GOT3 (cell line): ENCODE results near the gene S100A9.
A peak's percentile ranks its signal among the peaks of the same experiment; 100 is the strongest.
"Not testable (repeated sequence)": the region's sequence is repeated elsewhere in the genome, so short reads cannot be mapped to it uniquely, and the experiment has no call there.

Experiments used
- DNase-seq: peaks from one replicate; lab custom pipeline; 2025; ENCODE audit warnings: mixed read lengths; lab: John Stamatoyannopoulos, UW

Gene S100A9

DNA sequence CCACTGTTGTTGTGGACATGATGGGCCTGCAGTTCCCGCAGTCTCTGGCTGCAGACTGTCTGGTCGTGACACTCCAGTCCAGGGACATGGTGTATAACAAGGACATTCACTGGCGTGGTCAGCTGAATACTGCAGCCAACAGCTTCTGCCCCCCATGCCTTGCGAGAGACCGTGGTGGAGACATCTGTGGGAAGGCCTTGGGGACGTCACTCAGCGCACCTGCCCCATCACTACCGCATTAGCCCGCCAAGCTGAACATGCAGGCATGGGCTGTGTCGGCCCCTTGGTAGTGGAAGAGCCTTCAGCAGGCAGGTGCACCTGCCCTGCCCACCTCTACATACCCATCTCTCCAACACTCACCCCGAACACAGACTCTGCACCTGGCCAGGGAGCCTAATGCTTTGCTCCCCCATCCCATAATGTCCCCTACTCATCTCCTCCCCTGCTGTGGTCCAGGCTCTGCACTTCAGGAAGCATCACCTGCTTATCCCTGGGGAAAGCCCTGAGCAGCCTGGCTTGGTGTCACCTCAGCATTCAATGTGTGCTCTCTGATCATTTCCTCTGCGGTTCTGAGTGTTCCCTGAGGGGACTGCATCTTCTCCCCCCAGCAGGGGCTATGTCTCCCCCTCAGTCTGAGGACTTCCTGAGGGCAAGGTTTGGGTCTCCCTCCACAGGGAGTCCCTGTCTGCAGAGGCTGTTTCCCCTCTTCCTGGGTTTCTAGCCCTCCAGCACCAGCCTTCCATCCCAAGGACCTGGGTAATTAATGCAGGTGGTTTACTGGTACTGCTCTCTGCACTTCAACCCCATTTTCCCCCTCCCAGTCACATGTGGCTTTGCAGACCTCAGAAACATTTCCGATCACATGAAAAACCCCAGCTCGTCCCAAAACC, 12.2 kb upstream of the S100A9 start:
- DNase-seq, result no peak

DNA sequence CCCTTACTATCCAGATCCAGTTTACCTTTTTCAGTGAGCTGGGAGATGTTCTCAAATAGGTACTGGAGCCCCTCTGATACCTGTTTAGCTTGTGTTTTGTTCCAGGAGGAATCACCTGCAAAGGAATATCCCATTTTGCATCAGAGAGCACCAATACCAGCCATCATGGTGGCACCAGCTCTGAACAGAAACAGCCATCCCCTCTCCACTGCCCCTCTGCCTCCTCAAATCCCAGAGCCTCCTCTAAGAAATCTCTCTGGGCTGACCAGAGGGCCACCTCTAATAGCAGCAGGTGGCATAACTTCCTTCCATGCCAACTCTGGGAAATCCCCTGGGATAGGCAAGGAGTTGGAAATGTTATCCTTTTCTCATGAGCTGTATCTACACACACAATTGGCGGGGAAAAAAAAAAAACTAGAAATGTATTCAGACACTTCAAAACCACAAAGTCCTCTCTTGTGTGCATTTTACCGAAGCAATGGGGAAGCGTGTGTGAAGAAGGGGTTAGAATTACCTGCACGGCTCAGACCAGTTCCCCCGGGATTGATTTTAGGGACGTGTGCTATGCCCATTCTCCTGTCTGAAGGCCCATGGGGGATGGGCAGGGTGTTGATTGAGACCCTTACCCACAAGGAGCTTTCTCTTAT, 11.5 kb upstream of the S100A9 start:
- DNase-seq, result no peak

DNA sequence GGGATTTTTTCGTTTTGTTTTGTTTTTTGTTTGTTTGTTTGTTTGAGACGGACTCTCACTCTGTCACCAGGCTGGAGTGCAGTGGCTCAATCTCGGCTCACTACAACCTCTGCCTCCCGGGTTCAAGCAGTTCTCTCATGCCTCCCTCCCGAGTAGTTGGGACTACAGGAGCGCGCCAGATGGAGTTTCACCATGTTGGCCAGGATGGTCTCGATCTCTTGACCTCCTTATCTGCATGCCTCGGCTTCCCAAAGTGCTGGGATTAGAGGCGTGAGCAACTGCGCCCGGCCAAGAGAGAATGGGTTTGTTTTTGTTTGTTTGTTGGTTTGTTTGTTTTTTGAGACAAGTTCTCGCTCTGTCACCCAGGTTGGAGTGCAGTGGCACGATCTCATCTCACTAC, 10.6 kb upstream of the S100A9 start:
- DNase-seq, result not testable (repeated sequence)

DNA sequence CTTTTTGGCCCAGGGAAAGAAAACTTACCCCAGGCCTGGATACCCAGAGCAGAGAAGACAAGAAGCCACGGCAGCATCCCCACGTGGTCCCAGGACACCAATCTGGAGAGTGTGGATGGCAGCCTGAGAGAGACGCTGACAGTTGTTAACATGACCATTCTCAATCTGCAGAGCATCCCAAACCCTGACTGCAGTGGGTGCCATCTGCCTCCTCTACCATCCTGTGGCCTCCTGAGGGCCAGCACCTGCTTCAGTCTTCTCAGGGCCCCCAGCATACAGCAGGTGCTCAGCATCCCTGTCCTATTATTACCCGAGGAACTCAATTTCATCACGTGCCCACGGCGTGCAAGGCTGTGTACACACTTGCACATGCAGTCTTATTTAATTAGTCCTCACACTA, 9.8 kb upstream of the S100A9 start:
- no peak for DNase-seq

GRCh38 chr1:153348511-153349362, 8.9 kb upstream of the S100A9 start, which contains the start of gene PGLYRP4:
TSS of gene PGLYRP4 (minus strand) at chr1:153348841. CDS start at chr1:153347932, 909 bp downstream.
- no peak for DNase-seq

GRCh38 chr1:153349363-153350320, 8.0 kb upstream of the S100A9 start:
- no peak for DNase-seq

- DNase-seq, result no peak
Measured at GRCh38 chr1:153350321-153350957, 7.2 kb upstream of the S100A9 start.

- peak; percentile 13 for DNase-seq
Measured at GRCh38 chr1:153352523-153352922, 5.1 kb upstream of the S100A9 start.

GRCh38 chr1:153353226-153353947, 4.3 kb upstream of the S100A9 start:
- DNase-seq, result no peak

- DNase-seq, result no peak
Measured at GRCh38 chr1:153354515-153355193, 3.0 kb upstream of the S100A9 start.

DNA sequence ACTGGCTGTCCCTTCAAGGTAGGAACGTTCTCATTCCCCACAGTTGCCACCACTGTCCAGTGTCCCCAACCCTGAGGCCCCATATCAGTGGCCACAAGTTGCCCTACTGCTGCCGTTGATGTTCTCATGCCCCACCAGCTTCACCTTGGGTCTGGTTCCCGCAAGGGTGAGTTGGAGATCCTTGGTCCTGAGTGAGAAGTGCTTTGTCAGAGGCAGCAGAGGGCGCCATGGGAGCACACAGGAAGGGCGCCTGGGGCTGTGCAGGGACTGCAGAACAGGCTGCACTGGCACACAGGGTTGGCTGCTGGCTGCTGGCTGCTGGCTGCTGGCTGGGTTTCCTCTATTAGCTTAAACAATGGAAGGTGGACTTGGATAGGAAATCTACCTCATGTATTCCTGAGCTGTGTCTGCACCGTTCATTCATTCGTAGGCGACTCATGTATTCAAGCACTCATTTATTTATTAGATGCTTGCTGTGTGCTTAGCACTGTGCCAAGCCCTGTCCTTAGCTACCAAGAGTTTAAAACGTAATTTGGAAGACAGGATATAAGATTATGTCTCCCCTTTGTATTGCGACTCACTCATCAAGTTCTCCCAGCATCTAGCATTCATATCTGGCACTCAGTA, 2.1 kb upstream of the S100A9 start:
- peak; percentile 23 for DNase-seq

DNA sequence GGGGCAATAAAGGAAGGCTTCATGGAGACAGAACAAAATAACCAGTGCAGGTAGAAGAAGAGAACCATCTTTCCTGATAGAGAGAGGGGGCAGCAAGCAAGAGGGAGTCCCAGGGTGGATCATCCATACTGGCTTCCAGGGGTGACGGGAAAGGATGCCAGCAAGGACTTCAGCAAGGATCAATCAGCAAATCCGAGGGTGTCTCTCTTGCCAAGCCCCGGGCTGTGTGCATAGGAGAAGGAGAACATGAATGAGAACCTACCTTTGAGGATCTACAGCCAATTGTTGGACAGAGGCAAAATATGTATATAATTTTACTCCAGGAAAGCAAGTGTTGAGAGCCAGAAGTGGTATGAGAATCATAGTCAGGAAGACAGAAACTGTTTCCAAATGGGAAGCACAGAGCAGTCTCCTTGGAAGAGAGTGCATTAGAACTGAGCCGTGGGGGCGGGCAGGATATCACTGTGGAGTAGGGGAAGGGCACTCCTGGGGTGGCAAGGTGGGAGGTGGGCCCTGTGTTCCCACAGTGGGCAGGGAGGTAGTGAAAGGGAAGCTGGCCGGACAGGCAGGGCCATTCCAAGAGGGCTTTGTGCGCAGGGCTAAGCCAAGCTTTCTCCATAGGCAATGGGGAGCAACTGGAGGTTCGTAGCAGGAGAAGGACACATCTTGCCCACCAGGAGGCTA, 1.1 kb upstream of the S100A9 start:
- no peak for DNase-seq

DNA sequence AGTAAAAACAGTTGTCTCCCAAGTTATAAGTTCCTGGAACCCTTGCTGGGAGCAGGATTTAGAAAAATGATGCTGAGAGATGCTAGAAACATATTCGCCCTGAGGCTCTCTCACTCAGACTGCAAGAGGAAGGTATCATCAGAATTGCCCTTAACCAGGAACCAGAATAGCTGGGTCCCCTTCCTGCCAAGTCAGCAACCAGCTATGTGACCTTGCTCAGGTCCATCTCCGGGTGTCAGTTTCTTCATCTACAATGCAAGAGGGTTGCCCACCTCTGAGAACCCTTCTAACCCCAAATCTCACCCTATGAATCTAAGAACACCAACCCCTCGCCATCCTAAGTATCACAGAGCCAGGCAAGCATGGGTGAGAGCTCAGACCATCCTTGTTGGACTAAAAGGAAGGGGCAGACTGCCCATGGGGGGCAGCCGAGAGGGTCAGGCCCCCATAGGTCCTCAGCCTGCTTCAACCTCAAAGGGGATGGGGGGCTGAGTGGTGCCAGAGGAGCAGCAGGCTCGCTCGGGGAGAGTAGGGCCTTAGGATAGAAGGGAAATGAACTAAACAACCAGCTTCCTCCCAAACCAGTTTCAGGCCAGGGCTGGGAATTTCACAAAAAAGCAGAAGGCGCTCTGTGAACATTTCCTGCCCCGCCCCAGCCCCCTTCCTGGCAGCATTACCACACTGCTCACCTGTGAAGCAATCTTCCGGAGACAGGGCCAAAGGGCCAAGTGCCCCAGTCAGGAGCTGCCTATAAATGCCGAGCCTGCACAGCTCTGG, 390 bp upstream of the S100A9 start:
- no peak for DNase-seq

DNA sequence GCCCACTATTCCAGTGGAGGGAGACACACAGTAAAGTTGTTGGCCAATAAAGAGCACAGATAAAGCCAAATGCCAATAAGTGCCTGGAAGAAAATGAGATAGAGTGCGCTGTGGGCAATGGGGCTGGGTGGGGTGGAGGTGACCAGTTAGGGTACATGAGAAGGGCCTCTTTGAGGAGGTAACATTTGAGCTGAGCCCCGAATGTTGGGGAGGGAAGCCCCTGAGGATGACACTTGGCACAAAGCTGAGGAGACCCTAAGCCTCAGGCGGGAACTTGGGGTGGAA, 979 bp downstream of the S100A9 start:
- no peak for DNase-seq

DNA sequence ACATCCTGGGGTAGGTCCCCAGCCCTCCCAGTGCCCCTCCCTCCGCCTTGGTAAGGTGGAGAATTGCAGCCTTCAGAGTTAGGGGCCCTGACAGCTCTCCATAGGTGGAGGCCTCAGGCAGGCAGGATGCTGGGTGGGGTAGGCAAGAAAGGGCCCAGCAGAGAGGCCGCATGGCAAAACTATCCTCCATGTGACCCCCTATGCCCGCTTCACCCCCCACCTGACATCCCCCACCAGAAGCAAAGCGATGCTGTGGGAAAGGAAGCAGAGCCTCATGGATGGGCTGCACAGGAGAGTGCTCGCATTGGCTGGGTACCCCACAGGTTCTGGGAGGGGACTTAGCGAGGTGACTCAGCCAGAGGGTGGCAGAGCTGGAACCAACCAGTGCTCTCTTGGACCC, 1.6 kb downstream of the S100A9 start:
- DNase-seq, result no peak

DNA sequence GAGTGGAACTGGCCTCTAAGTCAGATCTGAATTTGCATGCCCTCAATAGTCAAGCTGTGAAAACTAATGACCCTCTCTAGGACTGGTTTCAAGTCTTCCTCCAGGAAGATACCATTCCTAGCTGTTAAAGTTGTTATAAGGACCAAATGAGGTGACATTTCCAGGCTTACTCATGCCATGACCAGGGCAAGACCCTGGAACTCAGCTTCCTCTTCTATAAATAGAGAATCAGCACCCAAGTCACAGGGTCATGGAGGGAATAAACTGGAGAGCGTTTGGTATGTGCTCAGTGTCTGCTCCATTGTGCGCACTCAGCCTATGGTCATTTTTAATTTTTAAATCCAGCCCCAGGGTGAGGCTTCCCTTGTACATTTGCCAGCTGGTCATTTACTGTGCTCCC, 2.5 kb downstream of the S100A9 start:
- DNase-seq, result no peak

DNA sequence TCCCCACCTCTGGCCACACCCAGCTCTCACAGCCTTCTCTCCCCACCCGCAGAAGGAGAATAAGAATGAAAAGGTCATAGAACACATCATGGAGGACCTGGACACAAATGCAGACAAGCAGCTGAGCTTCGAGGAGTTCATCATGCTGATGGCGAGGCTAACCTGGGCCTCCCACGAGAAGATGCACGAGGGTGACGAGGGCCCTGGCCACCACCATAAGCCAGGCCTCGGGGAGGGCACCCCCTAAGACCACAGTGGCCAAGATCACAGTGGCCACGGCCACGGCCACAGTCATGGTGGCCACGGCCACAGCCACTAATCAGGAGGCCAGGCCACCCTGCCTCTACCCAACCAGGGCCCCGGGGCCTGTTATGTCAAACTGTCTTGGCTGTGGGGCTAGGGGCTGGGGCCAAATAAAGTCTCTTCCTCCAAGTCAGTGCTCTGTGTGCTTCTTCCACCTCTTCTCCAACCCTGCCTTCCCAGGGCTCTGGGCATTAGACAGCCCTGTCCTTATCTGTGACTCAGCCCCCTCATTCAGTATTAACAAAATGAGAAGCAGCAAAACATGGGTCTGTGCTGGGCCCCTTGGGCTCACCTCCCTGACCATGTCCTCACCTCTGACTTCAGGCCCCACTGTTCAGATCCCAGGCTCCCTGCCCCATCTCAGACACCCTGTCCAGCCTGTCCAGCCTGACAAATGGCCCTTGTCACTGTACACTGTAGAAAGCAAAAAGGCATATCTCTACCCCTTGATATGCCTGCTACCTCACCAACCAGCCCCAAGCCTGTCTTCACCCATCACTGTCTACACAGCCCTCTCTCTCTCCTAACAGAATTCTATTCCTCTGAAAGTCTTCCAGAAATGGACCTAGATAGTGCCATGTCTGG, 3.2 kb downstream of the S100A9 start:
- no peak for DNase-seq
